NCI-H1105 (cell line): ENCODE results near the gene C2orf80.
"Not testable (repeated sequence)": the region's sequence is repeated elsewhere in the genome, so short reads cannot be mapped to it uniquely, and the experiment has no call there.

Experiments used
- DNase-seq: peaks from one replicate; lab custom pipeline; 2025; lab: John Stamatoyannopoulos, UW

C2orf80 gene

DNA sequence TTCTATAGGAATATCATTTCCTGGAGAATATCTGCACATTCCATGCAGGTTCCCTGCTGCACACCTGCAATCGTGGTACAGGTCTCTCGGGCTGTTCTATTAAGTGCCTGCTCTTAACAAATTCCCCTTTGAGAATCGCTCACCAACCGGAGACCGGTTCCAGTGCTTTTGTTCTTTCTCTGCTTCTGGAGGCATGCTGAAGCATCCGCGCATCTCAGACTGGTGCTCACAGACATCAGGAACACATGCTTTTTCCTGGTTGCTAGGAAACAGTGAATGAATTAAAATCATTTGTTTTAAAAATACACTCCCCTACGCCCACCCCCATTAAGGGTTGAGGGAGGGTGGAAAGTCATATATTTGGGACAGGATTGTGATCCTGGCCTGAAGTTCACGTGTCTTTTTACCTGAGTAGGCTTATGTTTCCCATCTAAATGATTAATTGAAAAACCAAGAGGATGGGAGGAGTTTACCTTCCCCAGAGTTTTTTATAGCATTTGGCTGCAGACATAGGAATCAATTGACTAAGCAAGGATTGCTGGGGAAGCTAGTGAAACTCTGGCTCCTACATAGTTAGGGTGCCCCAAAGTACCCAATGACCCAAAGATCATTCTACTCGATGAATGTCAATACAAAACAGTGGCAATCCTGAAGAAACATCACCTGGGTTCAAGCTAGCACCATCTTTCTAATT lies at the start of gene C2orf80:
C2orf80 (minus strand) TSS at position 221 of the 694 bp plus-strand sequence. CDS start 3,044 bp downstream, outside the sequence.
- no peak for DNase-seq

- DNase-seq = no peak
These were observed 46.0 kb upstream of the C2orf80 start for GRCh38 chr2:208235860-208236259.

DNA sequence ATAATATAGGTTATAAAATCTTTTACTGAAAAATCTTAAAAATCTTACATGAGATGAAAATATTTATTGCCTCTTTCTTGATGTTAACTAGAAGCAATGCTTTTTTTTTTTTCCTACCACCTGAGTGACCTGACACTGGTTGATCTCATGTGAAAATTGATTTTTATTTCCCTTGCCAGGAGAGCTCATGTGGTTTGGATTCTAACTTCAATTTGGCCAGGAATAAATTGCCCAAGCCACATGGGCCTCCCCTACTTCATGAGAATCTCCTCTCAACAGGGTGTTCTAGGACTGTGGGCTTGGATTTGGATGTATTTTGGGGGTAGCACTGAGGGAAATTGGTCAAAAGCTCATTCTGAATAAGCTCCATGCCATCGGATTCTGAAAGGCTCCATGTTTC lies 45.0 kb upstream of the C2orf80 start:
- DNase-seq = no peak

DNA sequence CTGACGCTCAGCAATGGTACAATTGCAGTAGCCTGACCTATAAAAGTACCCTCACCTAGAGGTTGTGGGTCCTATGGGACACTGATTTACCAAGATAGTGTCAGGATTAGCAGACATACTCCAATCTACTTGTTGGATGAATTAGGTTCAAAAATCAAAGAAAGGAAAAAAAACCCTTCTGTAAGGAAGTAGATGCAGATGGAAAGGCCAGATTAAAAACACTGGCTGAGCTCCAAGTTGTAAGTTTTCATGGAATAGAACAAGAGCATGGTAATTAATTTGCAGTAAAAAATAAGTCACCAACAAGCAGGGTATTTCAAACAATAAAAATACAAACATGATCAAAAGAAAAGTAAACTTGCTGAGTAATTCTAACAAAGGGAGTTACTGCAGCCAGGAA lies 38.6 kb upstream of the C2orf80 start:
- DNase-seq = no peak

DNA sequence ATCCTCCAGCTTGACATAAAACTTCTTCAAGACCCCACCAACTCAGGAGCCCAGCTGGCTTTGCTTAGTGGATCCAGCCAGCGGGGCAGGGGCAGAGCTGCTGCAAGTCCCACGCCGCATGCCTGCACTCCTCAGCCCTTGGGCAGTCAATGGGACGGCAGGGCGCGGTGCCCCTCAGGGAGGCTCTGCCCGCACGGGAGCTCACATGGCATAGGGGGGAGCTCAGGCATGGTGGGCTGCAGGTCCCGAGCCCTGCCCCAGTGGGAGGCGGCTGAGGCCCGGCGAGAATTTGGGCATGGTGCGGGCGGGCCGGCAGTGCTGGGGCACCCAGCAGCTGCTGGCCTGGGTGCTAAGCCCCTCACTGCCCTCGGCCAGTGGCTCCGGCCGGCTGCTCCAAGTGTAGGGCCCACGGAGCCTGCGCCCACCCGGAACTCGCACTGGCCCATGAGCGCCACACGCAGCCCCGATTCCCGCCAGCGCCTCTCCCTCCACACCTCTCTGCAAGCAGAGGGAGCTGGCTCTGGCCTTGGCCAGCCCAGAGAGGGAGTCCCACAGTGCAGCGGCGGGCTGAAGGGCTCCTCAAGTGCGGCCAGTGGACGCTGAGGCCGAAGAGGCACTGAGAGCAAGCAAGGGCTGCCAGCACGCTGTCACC lies 37.9 kb upstream of the C2orf80 start:
- DNase-seq = no peak

GRCh38 chr2:208224802-208225201 lies 35.0 kb upstream of the C2orf80 start:
- DNase-seq = no peak

DNA sequence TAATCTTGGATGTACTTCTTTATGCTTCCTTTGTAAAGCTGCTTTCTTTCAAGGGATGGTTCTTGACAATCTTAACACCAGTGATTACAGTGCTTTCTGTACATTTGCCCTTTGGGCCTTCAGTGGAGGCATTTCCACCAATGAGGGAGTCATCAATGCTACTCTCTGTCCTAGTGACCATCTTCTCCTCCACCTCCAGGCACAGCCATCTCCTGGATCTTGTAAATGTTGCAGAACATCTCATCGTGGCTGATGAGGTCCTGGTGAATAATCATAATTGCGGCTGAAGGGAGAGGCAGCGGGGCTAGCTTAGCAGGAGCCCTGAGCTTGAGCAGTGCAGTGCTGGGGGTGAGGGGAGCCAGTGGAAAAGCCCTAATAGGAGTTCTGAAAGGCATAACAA lies 32.5 kb upstream of the C2orf80 start:
- no peak for DNase-seq

DNA sequence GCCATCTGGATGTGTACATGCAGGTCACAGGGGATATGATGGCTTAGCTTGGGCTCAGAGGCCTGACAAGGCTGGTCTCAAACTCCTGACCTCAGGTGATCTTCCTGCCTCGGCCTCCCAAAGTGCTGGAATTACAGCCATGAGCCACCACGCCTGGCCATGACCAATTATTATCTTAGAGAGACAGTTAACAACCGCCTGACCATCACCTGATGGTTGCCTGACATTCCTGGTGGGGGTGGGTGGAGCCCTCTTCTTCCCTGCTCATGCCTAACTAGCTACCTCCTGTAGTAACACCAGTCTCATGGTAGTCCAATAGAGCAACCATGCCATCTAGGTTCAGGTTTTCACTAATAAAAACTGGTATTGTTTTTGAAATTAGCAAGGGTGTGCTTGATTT lies 32.0 kb upstream of the C2orf80 start:
- DNase-seq = not testable (repeated sequence)

GRCh38 chr2:208210688-208211451 lies 21.0 kb upstream of the C2orf80 start:
- DNase-seq = no peak

DNA sequence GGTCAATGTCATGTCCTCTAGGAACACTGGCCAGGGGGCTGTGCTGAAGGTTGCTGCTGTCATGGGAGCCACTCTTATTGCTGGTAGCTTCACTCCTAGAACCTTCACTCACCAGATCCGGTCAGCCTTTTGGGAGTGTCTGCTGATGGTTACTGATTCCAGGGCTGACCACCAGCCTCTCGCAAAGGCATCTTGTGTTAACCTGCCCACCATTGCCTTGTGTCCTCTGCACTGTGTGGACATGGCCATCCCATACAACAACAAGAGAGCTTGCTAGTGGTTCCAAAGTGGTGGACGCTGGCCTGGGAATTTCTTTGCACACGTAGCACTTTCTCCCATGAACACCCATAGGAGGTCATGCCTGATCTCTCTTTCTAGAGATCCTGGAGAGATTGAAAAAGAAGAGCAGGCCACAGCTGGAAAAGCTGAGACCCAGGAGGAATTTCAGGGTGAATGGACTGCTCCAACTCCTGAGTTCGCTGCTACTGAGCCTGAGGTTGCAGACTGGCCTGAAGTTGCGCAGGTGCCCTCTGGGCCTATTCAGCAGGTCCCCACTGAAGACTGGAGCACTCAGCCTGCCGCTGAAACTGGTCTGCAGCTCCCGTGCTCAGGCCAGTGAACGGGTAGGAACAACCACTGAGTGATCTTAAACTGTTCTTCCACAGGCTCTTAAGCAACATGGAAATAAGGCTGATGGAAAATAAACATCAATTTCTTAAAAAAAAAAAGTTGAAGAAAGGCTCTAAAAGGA lies 18.7 kb upstream of the C2orf80 start:
- DNase-seq = no peak

DNA sequence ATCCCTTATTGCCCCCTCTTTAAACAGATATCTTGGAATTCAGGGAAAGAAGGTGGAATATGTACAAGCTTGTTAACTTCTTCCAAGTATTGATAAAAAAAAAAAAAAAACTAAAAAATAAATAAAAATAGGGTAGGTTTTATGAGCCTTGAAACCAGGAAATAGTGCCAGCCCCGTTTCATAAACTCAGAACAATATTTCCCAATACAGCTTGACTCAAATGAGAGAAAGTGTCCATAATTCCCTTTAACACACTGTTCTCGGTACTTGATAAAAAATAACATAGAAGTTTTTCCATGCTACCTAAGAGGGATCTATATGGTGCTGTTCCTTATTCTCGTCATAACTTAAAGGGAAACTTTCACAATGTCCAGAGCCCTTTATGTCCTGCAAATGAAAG lies 17.9 kb upstream of the C2orf80 start:
- DNase-seq = no peak

GRCh38 chr2:208204166-208204565 lies 14.3 kb upstream of the C2orf80 start:
- no peak for DNase-seq

DNA sequence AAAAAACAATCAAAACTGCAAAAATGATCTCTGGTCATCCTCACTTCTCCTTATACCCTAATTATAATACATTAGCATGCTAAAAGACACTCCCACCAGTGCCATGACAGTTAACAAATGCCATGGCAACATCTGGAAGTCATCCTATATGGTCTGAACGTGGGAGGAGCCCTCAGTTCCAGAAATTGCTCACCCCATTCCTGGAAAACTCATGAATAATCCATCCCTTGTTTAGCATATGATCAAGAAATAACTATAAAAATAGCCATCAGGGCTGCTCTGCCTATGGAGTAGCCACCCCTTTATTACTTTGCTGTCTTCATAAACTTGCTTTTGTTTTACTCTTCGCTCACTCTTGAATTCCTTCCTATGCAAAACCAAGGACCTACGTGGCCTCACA lies 5.7 kb upstream of the C2orf80 start:
- no peak for DNase-seq

- no peak for DNase-seq
These were observed 2.9 kb upstream of the C2orf80 start for GRCh38 chr2:208192611-208193236.

- no peak for DNase-seq
These were observed 591 bp downstream of the C2orf80 start for GRCh38 chr2:208189069-208189809.

DNA sequence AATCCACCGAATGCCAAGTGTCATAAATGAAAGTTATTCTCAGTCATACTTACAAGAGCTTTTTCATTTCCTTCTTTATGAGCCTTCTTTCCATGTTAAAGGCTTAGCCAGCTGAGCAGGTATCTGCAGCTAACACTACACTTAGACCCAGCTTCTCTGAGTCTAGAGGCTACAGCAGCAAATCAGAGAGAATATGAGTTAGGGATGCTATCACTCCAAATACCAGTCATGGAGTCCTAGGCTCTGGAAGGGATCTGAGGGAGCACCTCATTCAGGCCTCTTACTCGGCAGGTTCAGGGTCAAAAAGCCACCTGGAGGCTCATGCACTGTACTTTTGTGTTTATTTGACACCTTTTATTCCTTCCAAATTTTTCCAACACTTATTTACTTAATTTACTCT lies 2.9 kb downstream of the C2orf80 start:
- DNase-seq = no peak

DNA sequence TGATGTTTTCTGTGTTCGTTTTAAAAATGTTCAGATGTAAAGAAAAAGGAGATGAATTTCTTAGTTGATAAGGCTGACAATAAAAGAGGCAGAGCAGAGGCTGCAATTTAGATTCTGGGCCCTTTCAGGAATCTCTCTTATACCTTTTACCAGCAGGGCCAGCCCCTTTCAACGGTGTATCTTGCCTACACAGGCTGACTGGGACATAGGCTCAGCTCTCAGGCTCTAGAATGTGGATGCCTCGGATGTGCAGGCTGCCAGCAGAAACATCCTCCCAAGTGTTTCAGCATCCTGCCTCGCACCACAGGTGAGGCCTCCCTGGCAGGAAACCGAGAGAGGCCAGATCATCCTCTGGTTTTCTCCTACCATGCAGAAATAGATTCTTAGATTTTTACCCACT lies 3.4 kb downstream of the C2orf80 start:
- DNase-seq = no peak

- DNase-seq = no peak
These were observed 5.7 kb downstream of the C2orf80 start for GRCh38 chr2:208183972-208184705.

GRCh38 chr2:208183526-208183925 lies 6.3 kb downstream of the C2orf80 start:
- no peak for DNase-seq

DNA sequence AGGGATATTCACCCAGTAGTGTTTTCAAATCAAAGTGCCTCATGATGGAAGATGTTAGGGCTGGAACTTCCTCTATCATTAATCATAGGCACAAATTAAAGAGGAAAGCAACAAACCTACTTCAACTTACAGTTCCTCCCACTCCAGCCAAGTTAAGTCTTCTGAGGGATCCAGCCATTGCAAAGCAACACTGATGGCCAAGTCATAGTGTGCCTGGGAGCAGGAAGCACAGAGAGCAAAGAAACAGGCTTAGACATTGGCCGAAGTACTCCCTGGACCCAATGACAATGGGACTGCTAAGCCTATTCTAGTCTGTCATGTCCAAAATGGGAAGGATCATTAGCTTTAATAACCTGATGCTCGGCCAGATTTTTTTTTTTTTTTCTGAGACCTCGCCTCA lies 7.0 kb downstream of the C2orf80 start:
- no peak for DNase-seq
